Fibroblast of lung (primary cell): ENCODE data around the gene RXRA.

Experiments
- CTCF ChIP-seq, 2 donors: IDR thresholded peaks in 1 of 2; conservative IDR thresholded peaks in 1 of 2; 1 replicate in 1 of 2; 2 replicates in 1 of 2; pipeline ENCODE4 v1.5.1; 2011 to 2012; ENCODE audit warnings: low read length in 2 of 2, control low read depth in 1 of 2, inconsistent platforms in 1 of 2, low read depth in 1 of 2, mild to moderate bottlenecking in 1 of 2
- EZH2 ChIP-seq: IDR thresholded peaks from 2 replicates; pipeline ENCODE4 v1.5.1; 2012; ENCODE audit warnings: low read length, control low read depth, mild to moderate bottlenecking; ENCODE audit errors: missing control alignments

- no peak for TF ChIP-seq CTCF (conservative IDR thresholded peaks at IDR 0.05 in 1 of 2, IDR thresholded peaks at IDR 0.05 in 1 of 2; ENCODE audit: low read depth in 1 of 2, low read length in 2 of 2)
- TF ChIP-seq EZH2, result no peak
Measured at GRCh38 chr9:134326724-134327601, 708 bp downstream of the RXRA start.
